Mesenchymal stem cell (in vitro differentiated cells and primary cell): Measurements from ENCODE around the gene RHOBTB1.

Source experiments
- DNase-seq: peaks from one replicate; pipeline ENCODE4 v3.0.0-alpha.2; 2013
- H2AFZ ChIP-seq: one replicate; pipeline ENCODE4 v1.6.1; 2013; ENCODE audit warnings: low read depth, mild to moderate bottlenecking, control low read depth, inconsistent platforms, low read length, moderate library complexity
- H2AK5ac ChIP-seq: 2 replicates; pipeline ENCODE4 v1.6.1; 2013; ENCODE audit warnings: low read length, moderate library complexity, mild to moderate bottlenecking, inconsistent platforms; ENCODE audit not compliant: severe bottlenecking
- H2BK120ac ChIP-seq: one replicate; pipeline ENCODE4 v1.6.1; 2013; ENCODE audit warnings: low read depth, mild to moderate bottlenecking, inconsistent platforms, low read length, moderate library complexity
- H2BK12ac ChIP-seq, 2 experiments: one replicate each; pipeline ENCODE4 v1.6.1; 2013; ENCODE audit warnings: inconsistent platforms in 2 of 2, low read length in 2 of 2, mild to moderate bottlenecking in 2 of 2, moderate library complexity in 2 of 2, control low read depth in 1 of 2
- H2BK15ac ChIP-seq: one replicate; pipeline ENCODE4 v1.6.1; 2013; ENCODE audit warnings: mild to moderate bottlenecking, low read depth, inconsistent platforms; ENCODE audit not compliant: poor library complexity, severe bottlenecking
- H2BK5ac ChIP-seq: 2 replicates; pipeline ENCODE4 v1.6.1; 2013; ENCODE audit warnings: low read depth, mild to moderate bottlenecking, low read length, control low read depth, inconsistent platforms; ENCODE audit not compliant: poor library complexity, severe bottlenecking
- H3K14ac ChIP-seq, 2 experiments: one replicate each; pipeline ENCODE4 v1.6.1; 2013; ENCODE audit warnings: inconsistent platforms in 2 of 2, low read length in 2 of 2, control low read depth in 1 of 2, mild to moderate bottlenecking in 1 of 2, moderate library complexity in 1 of 2
- H3K18ac ChIP-seq, 2 experiments: one replicate each; pipeline ENCODE4 v1.6.1; 2013; ENCODE audit warnings: inconsistent platforms in 2 of 2, low read length in 2 of 2, control low read depth in 1 of 2, low read depth in 1 of 2, mild to moderate bottlenecking in 1 of 2
- H3K23ac ChIP-seq, 2 experiments: one replicate each; pipeline ENCODE4 v1.6.1; 2013; ENCODE audit warnings: inconsistent platforms in 2 of 2, low read length in 2 of 2, mild to moderate bottlenecking in 2 of 2, moderate library complexity in 2 of 2, control low read depth in 1 of 2
- H3K27ac ChIP-seq: 2 replicates; pipeline ENCODE4 v1.5.1; 2013; ENCODE audit warnings: mild to moderate bottlenecking, moderate library complexity, low read length, control low read depth, inconsistent platforms; ENCODE audit not compliant: poor library complexity, severe bottlenecking
- H3K27me3 ChIP-seq, 2 experiments: 2 replicates each; pipeline versions ENCODE4 v1.6.1 to v1.7.0; 2013; ENCODE audit warnings: low read length in 2 of 2, mild to moderate bottlenecking in 2 of 2, moderate library complexity in 2 of 2, control low read depth in 1 of 2, inconsistent platforms in 1 of 2; ENCODE audit not compliant: control insufficient read depth in 1 of 2, insufficient read depth in 1 of 2
- H3K36me3 ChIP-seq, 2 experiments: 2 replicates each; pipeline versions ENCODE4 v1.6.1 to v1.7.0; 2013; ENCODE audit warnings: low read length in 2 of 2, control low read depth in 1 of 2, inconsistent platforms in 1 of 2, low read depth in 1 of 2, mild to moderate bottlenecking in 1 of 2; ENCODE audit not compliant: insufficient read depth in 2 of 2, control insufficient read depth in 1 of 2
- H3K4ac ChIP-seq, 2 experiments: one replicate each; pipeline ENCODE4 v1.6.1; 2013; ENCODE audit warnings: inconsistent platforms in 2 of 2, low read length in 2 of 2, mild to moderate bottlenecking in 2 of 2, moderate library complexity in 2 of 2, control low read depth in 1 of 2, low read depth in 1 of 2
- H3K4me1 ChIP-seq: 2 replicates; pipeline ENCODE4 v1.6.1; 2013; ENCODE audit warnings: low read depth, low read length, control low read depth; ENCODE audit not compliant: control insufficient read depth, insufficient read depth
- H3K4me2 ChIP-seq: 2 replicates; pipeline ENCODE4 v1.6.1; 2013; ENCODE audit warnings: low read length, mild to moderate bottlenecking, inconsistent platforms; ENCODE audit not compliant: poor library complexity, severe bottlenecking
- H3K4me3 ChIP-seq, 2 experiments: 2 replicates each; pipeline versions ENCODE4 v1.5.1 to v1.7.0; 2013; ENCODE audit warnings: low read length in 2 of 2, mild to moderate bottlenecking in 2 of 2, control low read depth in 1 of 2, low read depth in 1 of 2; ENCODE audit not compliant: insufficient read depth in 1 of 2
- H3K79me1 ChIP-seq: replicated peaks from 2 replicates; pipeline ENCODE4 v1.6.1; 2013; ENCODE audit warnings: mild to moderate bottlenecking, control low read depth, low read length, inconsistent platforms; ENCODE audit not compliant: poor library complexity, severe bottlenecking
- H3K9ac ChIP-seq: 2 replicates; pipeline ENCODE4 v1.7.0; 2013; ENCODE audit warnings: mild to moderate bottlenecking, low read length, moderate library complexity
- H3K9me3 ChIP-seq: 2 replicates; pipeline ENCODE4 v1.7.0; 2013; ENCODE audit warnings: mild to moderate bottlenecking, low read length; ENCODE audit not compliant: control insufficient read depth
- H4K8ac ChIP-seq: one replicate; pipeline ENCODE4 v1.6.1; 2013; ENCODE audit warnings: inconsistent platforms, mild to moderate bottlenecking, low read length, moderate library complexity
- H4K91ac ChIP-seq: one replicate; pipeline ENCODE4 v1.6.1; 2013; ENCODE audit warnings: mild to moderate bottlenecking, low read length, inconsistent platforms
- WGBS: methylation state at CpG from one replicate; pipeline ENCODE4 v1.1.7; 2013; ENCODE audit warnings: mixed read lengths; 5-methylcytosine and 5-hydroxymethylcytosine counted together

Gene RHOBTB1

GRCh38 chr10:60910543-60910942 is 33.4 kb downstream of the RHOBTB1 start:
- 96% methylated on average over 4 of the region's 5 CpGs for WGBS
- H3K9me3 ChIP-seq = no peaks in the 10 kb centered on the region
- no peaks in the 10 kb centered on the region for H3K27me3 ChIP-seq
- no peak overlapping the region for H2BK12ac ChIP-seq
- H2BK5ac ChIP-seq = no peak overlapping the region
- no peak overlapping the region for H3K4ac ChIP-seq
- no peak overlapping the region for H3K9ac ChIP-seq
- H3K4me3 ChIP-seq = no peak overlapping the region
- no peak overlapping the region for H4K91ac ChIP-seq
- H2AK5ac ChIP-seq = no peak overlapping the region
- H2AFZ ChIP-seq = no peak overlapping the region
- no peak overlapping the region for H3K27ac ChIP-seq
- peaks cover 10 to 15% of the 10 kb centered on the region in 2 experiments for H3K36me3 ChIP-seq
- H3K4me2 ChIP-seq = no peak overlapping the region
- H3K18ac ChIP-seq = no peak overlapping the region
- no peak for DNase-seq
- H3K79me1 ChIP-seq = peaks cover 15% of the 10 kb centered on the region
- peaks cover 8% of the 10 kb centered on the region for H3K4me1 ChIP-seq
- H2BK120ac ChIP-seq = no peak overlapping the region
- no peak overlapping the region for H2BK15ac ChIP-seq
- no peak overlapping the region for H4K8ac ChIP-seq
- H3K23ac ChIP-seq = no peak overlapping the region
- no peak overlapping the region for H3K14ac ChIP-seq

GRCh38 chr10:60908896-60909295 is 35.1 kb downstream of the RHOBTB1 start:
- no peak overlapping the region for H4K91ac ChIP-seq
- peak overlapping the region; percentile 85 for H2AK5ac ChIP-seq
- H3K9me3 ChIP-seq = no peaks in the 10 kb centered on the region
- H3K36me3 ChIP-seq = peaks cover 10 to 15% of the 10 kb centered on the region in 2 experiments
- no peak overlapping the region for H2BK120ac ChIP-seq
- no peak overlapping the region for H2BK5ac ChIP-seq
- H3K9ac ChIP-seq = no peak overlapping the region
- peaks cover 21% of the 10 kb centered on the region for H3K79me1 ChIP-seq
- no peak overlapping the region for H2BK12ac ChIP-seq
- DNase-seq = no peak
- peaks cover 7% of the 10 kb centered on the region for H3K4me1 ChIP-seq
- no peak overlapping the region for H3K18ac ChIP-seq
- H2AFZ ChIP-seq = no peak overlapping the region
- H3K23ac ChIP-seq = no peak overlapping the region
- H3K27ac ChIP-seq = no peak overlapping the region
- no peak overlapping the region for H4K8ac ChIP-seq
- WGBS = 96% methylated on average over 4 of the region's 6 CpGs
- no peak overlapping the region for H3K14ac ChIP-seq
- no peak overlapping the region for H3K4me3 ChIP-seq
- H3K4me2 ChIP-seq = no peak overlapping the region
- peak overlapping the region in 1 of 2 experiments; percentile 5 for H3K4ac ChIP-seq
- no peak overlapping the region for H2BK15ac ChIP-seq
- H3K27me3 ChIP-seq = no peaks in the 10 kb centered on the region

GRCh38 chr10:60908031-60908430 is 36.0 kb downstream of the RHOBTB1 start:
- no peak overlapping the region for H2AK5ac ChIP-seq
- no peak overlapping the region for H3K27ac ChIP-seq
- H2BK5ac ChIP-seq = no peak overlapping the region
- no peak overlapping the region for H4K8ac ChIP-seq
- H2BK120ac ChIP-seq = no peak overlapping the region
- H3K9ac ChIP-seq = no peak overlapping the region
- H2AFZ ChIP-seq = no peak overlapping the region
- H3K23ac ChIP-seq = no peak overlapping the region
- no peak overlapping the region for H3K4ac ChIP-seq
- no peak overlapping the region for H3K14ac ChIP-seq
- H2BK12ac ChIP-seq = no peak overlapping the region
- no peak overlapping the region for H3K18ac ChIP-seq
- H3K36me3 ChIP-seq = peaks cover 10 to 15% of the 10 kb centered on the region in 2 experiments
- H3K9me3 ChIP-seq = no peaks in the 10 kb centered on the region
- DNase-seq = no peak
- WGBS = 100% methylated on average over 1 of the region's 2 CpGs
- H3K27me3 ChIP-seq = no peaks in the 10 kb centered on the region
- no peak overlapping the region for H3K4me3 ChIP-seq
- peaks cover 22% of the 10 kb centered on the region for H3K79me1 ChIP-seq
- no peak overlapping the region for H2BK15ac ChIP-seq
- no peak overlapping the region for H3K4me2 ChIP-seq
- no peak overlapping the region for H4K91ac ChIP-seq
- peaks cover 7% of the 10 kb centered on the region for H3K4me1 ChIP-seq

GRCh38 chr10:60907236-60907635 is 36.7 kb downstream of the RHOBTB1 start:
- H3K27ac ChIP-seq = no peak overlapping the region
- H2BK12ac ChIP-seq = no peak overlapping the region
- no peak overlapping the region for H2AFZ ChIP-seq
- H3K4me1 ChIP-seq = peaks cover 5% of the 10 kb centered on the region
- H2BK120ac ChIP-seq = no peak overlapping the region
- H2BK5ac ChIP-seq = no peak overlapping the region
- no peak overlapping the region for H3K14ac ChIP-seq
- no peak overlapping the region for H3K18ac ChIP-seq
- no peak overlapping the region for H3K23ac ChIP-seq
- H2BK15ac ChIP-seq = no peak overlapping the region
- no peaks in the 10 kb centered on the region for H3K9me3 ChIP-seq
- no peak overlapping the region for H3K9ac ChIP-seq
- H3K4me3 ChIP-seq = no peak overlapping the region
- no peak for DNase-seq
- 100% methylated on average over 2 of the region's 3 CpGs for WGBS
- no peak overlapping the region for H4K91ac ChIP-seq
- no peak overlapping the region for H2AK5ac ChIP-seq
- no peak overlapping the region for H3K4ac ChIP-seq
- H3K27me3 ChIP-seq = no peaks in the 10 kb centered on the region
- H3K36me3 ChIP-seq = peaks cover 10 to 15% of the 10 kb centered on the region in 2 experiments
- H3K79me1 ChIP-seq = peaks cover 22% of the 10 kb centered on the region
- H3K4me2 ChIP-seq = no peak overlapping the region
- H4K8ac ChIP-seq = no peak overlapping the region
